LoVo (cell line): ENCODE measurements around the gene PRKCSH.

Experiments
- DNase-seq: peaks from one replicate; pipeline ENCODE4 v3.0.0-alpha.2; 2016; ENCODE audit warnings: low spot score

PRKCSH gene

DNA sequence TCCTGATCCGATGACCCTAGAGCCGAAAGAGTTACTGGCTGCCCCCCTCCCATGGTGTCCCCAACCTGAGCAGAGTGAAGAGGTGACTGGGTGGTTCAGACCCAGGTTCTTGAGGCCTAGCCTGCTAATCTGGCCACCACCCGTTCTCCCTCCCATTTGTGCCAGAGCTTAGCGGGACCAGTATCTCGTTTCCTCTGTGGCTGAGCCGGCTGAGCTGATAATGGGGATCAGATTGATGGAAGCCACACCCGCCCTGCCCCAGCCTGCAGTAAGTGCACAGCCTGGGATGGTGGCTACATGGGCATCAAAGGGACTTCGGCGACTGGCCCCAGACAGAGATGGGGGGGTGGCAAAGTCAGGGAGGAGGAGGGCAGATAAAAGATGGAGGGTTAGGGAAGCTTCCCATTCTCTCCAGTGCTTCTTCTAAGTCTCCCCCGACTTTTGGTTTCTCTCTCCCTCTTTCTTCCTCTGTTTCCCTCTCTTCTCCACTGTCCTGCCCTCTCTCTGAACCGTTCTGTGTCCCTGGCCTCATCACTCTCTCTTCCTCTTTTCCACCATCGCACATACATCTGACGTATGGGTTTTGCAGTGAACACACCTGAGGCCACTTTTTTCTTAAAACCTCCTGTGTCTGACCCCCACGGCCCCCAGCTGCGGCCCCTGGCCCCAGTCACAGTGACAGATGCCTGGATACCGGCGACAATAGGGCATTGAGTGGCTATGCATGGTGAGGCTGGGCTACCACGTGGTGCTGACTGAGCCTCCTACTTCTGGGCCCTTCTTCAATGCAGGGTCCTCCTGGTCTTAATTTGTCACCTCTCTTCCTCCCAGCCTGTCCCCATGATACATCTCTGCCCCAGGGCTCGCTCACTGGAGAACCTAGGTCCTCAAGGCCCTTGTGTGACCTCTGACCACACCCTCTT lies 43.0 kb downstream of the PRKCSH start:
- no peak for DNase-seq

DNA sequence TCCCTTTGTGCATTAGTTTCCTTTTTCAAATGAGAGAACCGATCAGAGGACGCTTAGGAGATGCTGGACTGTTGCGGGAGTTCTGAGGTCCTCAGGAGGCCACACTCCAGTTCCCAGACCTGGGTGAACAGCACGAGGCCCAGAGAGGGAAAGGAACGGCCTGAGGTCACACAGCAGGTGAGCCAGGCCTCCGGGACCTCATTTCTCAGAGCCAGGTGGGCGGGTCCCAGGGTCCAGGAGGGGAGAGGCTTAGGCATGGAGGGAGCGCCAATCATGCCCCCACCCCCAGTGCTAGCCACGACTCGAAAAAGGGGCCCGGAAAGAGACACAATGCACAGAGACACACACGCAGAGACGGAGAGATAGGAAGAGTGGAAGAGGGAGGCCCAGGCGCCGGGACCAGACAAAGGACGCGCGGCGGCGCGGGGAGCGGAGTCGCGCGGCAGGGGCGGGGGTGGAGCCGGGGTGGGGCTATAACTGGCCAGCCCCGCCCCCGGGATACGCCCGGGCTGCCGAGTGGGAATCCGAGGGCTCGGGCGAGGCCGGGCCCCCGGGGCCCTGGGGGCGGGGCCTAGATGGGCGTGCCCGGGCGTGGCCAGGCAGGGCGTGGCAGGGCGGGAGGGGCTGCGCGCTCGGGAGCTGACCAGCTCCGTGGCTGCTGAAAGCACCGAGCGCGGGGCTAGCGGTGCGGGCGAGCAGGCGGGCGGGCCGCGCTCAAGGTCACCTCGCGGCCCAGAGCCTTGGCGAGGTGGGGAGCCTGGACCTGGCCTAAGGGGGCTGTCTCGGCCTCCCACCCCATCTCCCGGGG lies 43.9 kb downstream of the PRKCSH start:
- peak; percentile 76 for DNase-seq

DNA sequence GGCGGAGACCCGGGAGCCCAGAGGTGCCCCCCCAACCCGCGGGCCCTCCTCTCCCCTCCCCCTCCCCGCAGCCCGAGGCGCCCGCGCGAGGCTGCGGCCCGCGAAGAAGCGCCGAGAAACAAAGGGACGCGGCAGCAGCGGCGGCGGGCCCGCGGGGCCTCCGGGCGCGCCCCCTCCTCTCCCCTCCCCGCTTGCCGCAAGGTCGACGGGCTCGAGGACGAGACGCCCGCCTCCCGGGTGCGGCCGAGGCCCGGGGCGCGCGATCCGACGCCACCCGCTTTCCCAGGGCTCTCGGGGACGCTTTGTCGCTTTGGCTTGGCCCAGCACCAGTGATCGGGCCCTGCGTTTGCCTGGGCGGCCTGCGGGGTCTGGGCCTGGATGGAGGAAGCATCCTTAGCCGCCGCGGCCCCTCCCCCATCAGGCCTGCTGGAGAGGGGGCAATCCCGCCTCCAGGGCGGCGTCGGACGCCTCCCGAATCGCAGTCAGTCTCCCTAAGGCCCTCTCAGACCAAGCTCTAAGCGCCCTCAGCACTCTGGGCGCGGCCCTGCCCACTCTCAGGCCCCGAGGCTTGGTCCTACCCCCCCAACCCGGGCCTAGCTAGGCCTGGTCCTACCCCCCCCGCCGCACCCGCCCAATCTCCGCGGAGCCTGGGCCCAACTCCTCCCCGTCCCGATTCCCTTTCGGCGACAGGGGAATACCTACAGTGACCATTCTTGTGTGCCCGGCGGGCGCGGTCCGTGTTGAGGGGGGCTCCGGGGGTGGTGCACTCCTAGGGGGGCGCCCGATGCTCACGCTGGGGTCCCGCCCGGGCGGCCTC lies 44.7 kb downstream of the PRKCSH start:
- DNase-seq: no peak

DNA sequence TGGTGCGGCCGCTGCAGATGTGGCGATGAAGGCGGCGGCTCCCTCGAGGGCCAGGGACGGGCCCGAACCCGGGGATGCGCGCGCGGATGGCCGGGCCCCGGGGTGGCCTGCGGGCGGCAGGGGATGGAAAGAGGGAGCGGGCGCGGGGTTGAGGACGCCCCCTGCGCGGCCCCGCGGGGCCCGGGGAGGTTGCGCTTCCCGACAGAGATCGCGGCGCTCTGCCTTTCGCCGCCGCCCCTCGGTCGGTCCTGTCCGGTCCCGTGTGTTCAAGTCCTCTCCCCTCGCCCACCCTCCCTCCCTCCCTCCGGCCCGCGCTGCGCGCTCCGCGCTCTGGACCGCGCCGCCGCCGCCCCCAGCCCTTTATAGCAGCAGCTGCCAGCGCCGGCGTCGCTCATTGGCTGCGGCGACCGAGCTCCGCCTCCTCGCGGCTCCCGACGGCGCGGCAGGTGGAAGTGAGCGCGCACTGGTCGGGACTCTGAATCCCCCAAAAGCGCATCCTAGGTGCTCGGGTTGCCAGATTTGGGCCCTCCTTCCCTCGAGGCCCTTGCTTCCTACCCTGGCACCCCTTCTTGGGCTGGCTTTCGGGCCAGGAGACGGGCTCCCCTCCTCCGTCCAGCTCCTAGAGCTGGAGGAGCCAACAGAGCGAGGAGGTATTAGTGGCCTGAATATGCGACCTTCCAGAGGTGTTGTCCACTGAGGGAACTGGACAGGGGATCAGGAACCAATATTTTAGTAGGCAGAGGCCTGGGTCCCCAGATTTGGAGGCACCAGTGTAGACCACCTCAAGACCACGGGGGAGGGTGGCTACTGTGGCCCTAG lies 45.5 kb downstream of the PRKCSH start, which contains the start of gene ELAVL3:
TSS of gene ELAVL3 (minus strand) at position 332 of the 819 bp plus-strand sequence. CDS start 438 bp downstream, outside the sequence.
- no peak for DNase-seq

DNA sequence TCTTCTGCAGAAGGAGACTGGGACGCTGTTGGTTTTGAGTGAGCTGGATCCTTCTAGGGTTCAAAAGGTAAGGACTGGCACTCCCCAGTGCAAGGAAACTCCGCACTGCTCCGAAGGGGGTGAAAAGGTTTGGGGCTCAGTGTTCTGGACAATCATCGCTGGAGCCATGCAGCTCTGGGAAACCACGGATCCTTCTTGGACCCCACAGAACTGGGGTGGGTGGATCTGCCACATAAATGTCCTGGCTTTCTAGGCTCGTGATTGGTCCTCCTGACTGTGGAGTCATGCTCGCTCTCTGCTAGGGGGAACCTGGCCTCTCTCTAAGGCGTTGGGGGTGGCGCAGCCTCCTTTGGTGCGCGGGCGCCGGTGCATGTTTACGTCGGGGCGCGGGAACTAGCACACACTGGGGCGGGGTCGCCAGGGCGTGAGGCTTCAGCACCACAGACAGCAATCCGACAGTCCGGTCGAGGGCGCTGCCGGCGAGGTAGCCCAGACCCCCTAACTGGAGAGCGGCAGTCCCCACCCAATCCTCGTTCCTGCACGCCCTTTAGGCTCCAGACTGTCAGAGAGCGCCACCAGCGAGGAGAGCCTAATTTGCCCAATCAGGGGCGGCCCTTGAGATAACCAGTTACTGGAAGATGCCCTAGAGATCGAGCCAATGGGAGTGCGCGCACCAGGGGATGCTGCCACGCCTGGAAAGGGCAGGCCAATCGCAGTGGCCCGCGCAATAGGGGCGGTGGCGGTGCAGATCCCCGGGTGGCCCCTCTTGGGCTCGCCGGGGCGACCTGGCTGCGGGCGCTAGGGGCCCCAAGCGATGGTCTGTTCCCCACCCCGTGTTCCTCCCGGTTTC lies 46.3 kb downstream of the PRKCSH start:
- DNase-seq: no peak

DNA sequence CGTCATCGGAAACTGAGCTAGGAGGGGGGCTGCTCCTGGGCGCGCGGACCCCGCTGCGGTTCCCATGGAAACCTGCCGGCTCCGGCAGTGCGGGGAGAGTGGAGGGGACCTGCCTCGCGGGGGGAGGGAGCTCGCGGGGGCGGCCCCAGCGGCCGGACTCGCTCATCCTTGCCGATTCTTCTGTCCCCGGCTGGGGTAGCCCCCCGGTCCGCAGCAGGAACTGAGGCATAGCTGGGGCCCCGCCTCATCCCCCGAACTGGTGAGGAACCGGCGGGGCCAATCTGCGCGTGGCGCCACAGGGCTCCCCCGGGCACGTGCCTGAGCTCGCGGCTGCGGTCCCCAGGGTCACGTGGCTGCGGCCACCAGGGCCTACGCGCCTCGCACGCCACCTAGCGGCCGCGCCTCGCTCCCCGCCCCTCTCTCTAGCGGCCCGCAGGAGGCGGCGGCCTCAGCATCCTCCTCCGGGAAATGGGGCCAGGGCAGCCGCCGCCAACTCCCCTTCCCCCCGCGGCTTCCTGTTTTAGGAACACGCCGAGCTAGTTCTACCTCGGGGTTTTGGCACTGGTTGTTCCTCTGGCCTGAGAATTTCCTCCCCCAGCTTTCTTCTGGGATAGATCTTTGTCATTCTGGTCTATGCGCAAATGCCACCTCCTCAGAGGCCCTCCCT lies 47.1 kb downstream of the PRKCSH start:
- DNase-seq: peak; percentile 15

DNA sequence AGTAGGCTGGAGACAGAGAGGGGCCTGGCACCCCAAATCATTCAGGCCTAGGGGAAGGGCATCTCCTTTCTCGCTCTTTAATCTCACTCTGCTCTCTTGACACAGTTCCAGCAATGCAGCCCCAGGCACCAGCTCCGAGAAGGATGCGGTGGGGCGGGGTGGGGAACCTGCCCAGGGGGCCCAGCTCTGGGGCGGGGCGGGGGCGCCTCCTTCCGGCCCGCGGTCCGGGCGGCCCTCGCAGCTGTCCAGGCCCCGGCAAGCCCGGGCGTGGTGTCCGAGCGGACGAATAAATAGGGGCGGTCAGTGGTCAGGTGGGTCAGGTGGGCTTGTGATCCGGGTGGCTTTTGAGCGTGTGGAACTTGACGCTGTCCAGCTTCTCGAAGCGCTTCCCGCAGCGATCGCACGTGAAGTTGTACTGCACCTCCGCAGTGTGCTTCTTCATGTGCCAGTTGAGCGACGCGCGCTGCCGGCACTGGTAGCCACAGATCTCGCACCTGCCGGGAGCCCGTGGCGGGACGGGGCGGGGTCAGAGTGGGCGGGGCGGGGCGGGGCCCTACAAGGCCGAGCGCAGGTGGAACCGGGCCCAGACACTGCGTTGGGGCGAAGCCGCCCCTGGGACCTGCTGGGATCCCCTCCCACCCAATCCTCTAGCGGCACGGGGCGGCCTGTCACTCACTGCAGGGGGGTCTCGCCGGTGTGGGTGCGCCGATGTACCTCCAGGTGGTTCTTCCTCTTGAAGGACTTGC lies 48.1 kb downstream of the PRKCSH start:
- DNase-seq: no peak

DNA sequence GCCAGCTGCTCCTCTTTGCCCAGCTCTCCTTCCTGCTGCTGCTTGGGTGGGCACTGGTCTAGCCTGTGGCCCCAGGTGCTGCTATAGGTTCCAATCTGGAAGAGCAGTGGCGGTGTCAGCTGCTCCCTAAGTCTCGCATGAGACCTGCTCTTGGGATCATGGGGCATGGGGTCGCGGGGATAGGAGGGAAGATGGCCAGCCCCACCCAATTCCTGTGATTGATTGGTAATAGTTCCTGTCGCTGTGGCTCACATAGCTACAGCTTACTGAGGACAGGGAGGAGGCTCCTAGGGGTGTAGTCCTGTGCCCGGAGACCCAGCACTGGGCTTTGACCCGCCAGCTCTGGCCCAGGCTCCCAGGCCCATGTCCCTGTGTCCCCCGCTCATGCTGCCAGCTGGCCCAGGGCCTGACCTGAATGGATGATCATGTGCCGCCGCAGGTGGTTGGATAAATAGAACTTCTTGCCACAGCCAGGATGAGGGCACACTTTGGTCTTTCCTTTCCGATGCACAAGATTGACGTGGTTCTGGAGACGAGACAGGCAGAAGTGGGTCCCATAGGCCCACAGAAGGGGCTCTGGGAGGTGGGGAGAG lies 49.9 kb downstream of the PRKCSH start:
- DNase-seq: no peak

DNA sequence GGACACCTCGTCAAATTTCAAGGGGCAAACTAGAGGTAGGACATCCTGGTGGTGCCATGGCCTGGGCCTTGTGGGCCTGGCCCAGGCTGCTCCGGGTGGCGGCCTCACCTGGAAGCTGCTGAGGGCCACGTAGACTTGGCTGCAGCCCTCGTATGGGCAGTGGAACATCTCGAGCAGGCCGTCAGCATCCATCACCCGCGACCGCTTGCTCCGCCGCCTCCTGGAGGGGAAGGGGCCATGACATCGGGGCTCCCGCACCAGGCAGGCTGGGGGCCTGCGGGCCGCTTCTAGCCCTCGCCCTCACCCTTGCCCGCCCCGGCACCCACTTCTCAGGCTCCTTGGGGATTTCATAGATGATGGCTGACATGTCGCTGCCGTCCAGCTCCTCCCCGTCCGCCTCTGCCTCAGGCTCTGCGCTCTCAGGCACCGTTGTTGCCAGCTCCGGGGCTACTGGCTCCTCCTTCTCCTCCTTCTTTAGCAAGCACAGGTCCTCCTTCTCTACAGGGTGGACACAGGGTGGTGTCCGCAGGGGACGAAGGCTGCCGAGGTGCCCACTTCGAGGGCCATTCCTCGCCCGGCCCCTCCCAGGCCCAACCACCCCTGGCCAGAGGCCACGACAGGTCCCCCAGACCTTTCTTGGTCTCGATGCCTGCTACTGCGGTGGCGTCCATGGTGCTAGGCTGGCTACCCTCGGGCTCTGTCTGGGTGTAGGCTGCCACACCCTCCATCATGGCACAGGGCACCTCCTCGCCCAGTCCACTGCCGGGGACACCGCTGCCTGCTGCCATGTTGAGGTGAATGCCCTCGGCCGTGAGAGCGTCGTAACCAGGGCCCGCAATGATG lies 51.4 kb downstream of the PRKCSH start:
- no peak for DNase-seq

DNA sequence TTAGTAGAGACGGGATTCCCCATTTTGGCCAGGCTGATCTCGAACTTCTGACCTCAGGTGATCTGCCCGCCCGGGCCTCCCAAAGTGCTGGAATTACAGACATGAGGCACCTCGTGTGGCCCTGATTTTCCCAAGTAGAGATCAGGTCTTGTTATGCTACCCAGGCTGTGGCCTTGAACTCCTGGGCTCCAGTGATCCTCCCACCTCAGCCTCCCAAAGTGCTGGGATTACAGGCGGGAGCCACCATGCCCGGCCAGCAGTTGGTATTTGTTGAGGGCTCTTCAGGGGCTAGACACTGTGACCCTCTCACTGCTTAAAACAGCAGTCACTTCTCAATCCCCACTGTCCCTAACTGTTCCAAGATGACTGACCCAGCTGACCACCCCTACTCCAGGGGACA lies 53.9 kb downstream of the PRKCSH start:
- DNase-seq: no peak

DNA sequence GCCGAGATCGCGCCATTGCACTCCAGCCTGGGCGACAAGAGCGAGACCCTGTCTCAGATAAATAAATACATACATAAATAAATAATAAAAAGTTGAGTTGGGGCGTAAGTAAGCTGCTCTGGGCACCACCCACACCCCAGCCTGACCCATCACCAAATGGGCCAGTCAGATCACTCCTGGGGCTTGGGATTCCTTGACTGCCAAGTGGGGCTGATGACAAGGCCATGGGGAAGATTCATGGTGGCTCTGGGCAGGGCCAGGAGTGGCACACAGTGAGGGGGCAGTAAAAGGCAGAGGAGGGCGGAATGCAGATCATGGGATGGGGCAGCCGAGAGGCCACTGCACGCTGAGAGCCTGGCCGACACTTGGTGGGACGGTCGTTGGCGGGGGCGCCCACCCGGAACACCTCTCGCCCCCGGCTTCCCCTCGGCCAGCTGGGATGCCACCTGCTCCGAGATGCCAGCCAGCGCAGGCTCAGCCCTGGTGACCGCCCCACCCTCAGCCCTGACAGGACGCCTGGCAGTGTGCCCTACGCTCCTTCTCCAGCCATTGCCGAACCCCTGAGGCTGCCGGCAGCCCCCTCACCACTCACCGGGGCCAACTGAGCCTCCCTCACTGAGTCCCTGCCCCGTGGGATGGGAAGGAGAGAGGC lies 59.3 kb downstream of the PRKCSH start:
- DNase-seq: no peak

DNA sequence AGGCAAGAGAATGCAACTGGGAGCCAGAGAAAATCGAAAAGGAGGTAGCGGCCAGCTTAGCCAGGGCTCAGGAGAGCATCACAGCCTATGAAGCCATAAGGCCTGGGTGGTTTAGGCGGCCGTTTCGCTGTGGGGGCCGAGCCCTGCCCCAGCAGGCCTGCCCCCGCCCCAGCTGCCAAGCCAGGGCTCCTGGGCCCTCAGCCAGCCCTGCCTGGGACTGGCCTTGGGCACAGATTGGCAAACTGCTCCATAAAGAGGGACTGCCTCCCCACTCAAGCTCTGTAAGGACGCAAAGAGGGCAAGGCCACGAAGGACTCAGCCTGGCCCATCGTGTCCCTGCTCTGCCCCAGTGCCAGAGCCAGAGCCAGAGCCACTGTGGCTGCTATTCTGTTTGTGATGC lies 60.0 kb downstream of the PRKCSH start:
- DNase-seq: no peak

DNA sequence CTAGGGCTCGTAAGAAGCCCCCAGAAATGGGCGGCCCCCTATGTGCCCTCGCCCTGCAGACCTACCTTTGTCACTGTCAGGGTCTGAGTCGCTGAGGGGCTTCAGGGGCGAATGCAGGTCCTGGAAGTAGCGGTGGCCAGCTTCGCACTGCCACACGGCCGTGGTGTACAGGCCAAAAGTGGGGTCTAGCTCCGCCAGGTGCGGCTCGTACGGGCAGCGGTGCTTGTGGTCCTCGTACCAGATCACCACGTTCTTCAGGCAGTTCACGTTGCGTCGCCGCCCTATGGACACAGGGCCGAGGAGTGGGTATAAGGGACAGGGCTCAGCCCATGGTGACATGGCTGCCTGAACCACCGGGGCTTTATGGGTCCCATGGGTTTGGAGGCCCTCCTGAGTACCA lies 60.5 kb downstream of the PRKCSH start:
- no peak for DNase-seq

DNA sequence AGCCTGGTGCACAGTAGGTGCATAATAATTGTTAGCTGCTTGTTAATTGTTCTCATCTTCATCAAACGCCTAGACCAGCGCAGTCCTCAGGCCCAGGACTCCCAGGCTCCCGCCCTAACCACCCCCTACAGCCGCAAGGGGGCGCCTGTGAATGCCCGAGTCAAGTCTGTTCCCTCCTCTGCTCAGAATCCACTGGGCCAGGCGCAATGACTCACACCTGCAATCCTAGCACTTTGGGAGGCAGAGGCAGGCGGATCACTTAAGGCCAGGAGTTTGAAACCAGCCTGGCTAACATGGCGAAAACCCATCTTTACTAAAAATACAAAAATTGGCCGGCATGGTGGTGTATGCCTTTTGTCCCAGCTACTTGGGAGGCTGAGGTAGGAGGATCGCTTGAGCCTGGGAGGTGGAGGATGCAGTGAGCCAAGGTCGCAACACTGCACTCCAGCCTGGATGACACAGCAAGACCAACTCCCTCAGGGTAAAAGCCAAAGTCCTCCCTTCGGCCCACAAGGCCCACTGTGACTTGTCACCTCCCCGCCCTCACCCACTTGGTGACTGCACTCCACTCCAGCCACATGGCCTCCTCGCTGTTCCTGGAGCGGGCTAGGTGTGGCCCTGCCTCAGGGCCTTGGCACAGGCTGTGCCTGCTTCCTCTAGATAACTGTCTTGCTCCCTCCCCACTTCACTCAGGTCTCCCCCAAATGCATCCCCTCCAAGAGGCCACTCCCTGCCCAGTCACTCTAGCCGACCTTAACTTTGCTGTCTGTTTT lies 61.1 kb downstream of the PRKCSH start:
- DNase-seq: peak; percentile 47

DNA sequence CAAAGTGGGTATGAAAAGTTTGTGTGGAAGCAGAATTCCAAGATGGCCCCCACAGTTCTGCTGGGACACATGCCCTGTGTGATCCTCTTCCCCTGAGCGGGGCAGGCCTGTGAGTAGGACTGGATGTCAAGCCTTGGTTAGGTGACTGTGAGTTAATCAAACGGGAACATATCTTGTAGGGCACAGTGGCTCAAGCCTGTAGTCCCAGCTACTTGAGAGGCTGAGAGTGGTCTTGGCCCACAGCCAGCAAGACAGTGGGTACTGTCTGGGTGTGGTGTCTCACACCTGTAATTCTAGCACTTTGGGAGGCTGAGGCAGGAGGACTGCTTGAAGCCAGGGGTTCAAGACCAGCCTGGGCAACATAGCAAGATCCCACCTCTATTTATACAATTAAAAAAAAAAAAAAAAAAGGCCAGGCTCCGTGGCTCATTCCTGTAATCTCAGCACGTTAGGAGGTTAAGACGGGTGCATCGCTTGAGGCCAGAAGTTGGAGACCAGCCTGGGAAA lies 63.8 kb downstream of the PRKCSH start:
- no peak for DNase-seq

DNA sequence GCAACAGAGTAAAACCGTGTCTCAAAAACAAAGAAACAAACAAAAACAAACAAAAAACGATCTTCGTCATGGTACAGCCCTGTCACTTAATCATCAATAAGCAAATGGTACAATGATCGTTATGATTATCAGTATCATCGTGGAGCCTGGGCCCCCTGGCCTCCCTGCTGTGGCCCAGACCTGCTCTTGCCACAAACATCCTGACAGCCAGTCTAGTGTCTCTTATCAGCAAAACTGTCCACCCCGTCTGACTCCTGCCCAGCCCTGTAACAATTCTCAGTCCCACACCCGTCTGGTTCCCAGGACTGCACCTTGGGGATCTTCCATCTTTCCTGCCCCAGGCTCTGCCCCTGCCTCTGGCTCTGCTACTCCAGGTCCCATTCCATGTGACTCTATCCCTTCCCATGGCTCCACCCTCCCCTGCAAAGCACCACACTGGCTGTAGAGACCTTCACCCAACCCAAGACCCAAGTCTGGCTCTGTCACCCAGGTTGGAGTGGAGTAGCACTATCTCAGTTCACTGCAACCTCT lies 64.5 kb downstream of the PRKCSH start:
- DNase-seq: no peak
